Endothelial cell of umbilical vein (primary cell): ENCODE data around the gene PLA2G1B.

ENCODE experiments used
- CTCF ChIP-seq, 2 donors: IDR thresholded peaks; 1 replicate in 1 of 2; 2 replicates in 1 of 2; pipeline ENCODE4 v1.5.1; 2011; ENCODE audit warnings: low read length in 2 of 2, mild to moderate bottlenecking in 2 of 2, moderate library complexity in 2 of 2, control low read depth in 1 of 2, inconsistent platforms in 1 of 2, low read depth in 1 of 2; ENCODE audit not compliant: insufficient read depth in 1 of 2; ENCODE audit errors: extremely low read depth in 1 of 2
- EZH2 ChIP-seq: IDR thresholded peaks from 2 replicates; pipeline ENCODE4 v1.6.1; 2012; ENCODE audit warnings: borderline replicate concordance, low read depth, mild to moderate bottlenecking, moderate library complexity, low read length, inconsistent platforms; ENCODE audit not compliant: severe bottlenecking
- JUN ChIP-seq: IDR thresholded peaks from 2 replicates; pipeline ENCODE4 v1.6.1; 2011; ENCODE audit warnings: borderline replicate concordance, low read depth; ENCODE audit not compliant: insufficient read length, insufficient read depth
- MAX ChIP-seq: IDR thresholded peaks from 2 replicates; pipeline ENCODE4 v1.6.1; 2011; ENCODE audit not compliant: insufficient read depth, insufficient read length
- POLR2A ChIP-seq: IDR thresholded peaks from 2 replicates; pipeline ENCODE4 v1.6.1; 2012; ENCODE audit warnings: low read depth, mild to moderate bottlenecking, control low read depth, low read length
- POLR2AphosphoS5 ChIP-seq: IDR thresholded peaks from 2 replicates; pipeline ENCODE4 v1.6.1; 2012; ENCODE audit warnings: low read depth, mild to moderate bottlenecking, control low read depth, low read length, moderate library complexity; ENCODE audit not compliant: insufficient read depth

DNA sequence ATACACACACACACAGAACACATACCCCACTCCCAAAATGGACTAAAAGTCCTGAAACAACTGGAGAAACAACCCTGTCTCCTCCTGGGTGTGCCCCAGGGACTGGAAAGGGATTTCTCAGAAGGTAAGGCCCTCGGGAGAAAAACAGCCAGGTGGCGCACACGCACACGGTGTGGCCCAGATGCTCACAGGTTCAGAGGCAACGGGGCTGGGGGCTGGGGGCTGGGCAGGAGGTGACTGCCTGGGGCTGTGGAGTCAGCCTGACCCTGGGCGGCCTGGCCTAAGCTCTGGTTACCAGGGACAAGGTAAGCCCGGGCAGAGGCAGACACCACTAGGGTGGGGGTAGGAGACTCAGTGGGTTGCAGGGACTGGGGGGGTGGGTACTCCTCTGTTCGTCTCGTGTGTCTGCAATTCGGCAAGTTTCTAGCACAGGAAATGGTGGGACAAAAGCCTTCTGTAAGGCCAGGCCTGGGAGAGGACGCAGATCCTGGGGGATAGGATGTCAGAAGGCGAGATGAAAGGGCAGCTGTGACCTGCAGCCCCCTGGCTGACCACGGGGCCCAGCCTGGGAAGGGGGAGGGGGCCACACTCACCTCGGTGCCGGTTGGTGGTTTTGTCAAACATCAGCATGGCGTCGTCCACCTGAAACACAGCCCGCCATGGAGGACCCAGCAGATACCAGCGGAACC, 31.0 kb upstream of the PLA2G1B start:
- TF ChIP-seq CTCF (IDR thresholded peaks at IDR 0.05; ENCODE audit: extremely low read depth in 1 of 2, insufficient read depth in 1 of 2, low read depth in 1 of 2, low read length in 2 of 2), result no peak
- no peak for TF ChIP-seq POLR2AphosphoS5
- no peak for TF ChIP-seq POLR2A
- no peak for TF ChIP-seq EZH2
- TF ChIP-seq MAX, result no peak
- no peak for TF ChIP-seq JUN
